ENCODE data around the gene GPC4.

- no peak for TF ChIP-seq POLR2A (IDR thresholded peaks at IDR 0.05; ENCODE audit: low read depth, low read length)
- TF ChIP-seq POLR2AphosphoS5 (IDR thresholded peaks at IDR 0.05; ENCODE audit: insufficient read depth, low read depth, low read length), result no peak
- TF ChIP-seq CTCF (IDR thresholded peaks at IDR 0.05; ENCODE audit: extremely low read depth in 1 of 2, insufficient read depth in 1 of 2, low read depth in 1 of 2, low read length in 2 of 2), result no peak
- TF ChIP-seq EZH2 (IDR thresholded peaks at IDR 0.05; ENCODE audit: borderline replicate concordance, low read depth, low read length, severe bottlenecking), result no peak
- TF ChIP-seq MAX (IDR thresholded peaks at IDR 0.05; ENCODE audit: insufficient read depth, insufficient read length), result no peak
- TF ChIP-seq MYC (IDR thresholded peaks at IDR 0.05; ENCODE audit: low read depth, low read length), result no peak
- no peak for TF ChIP-seq JUN (IDR thresholded peaks at IDR 0.05; ENCODE audit: borderline replicate concordance, insufficient read depth, insufficient read length, low read depth)
- TF ChIP-seq FOS (IDR thresholded peaks at IDR 0.05; ENCODE audit: borderline replicate concordance, insufficient read depth, low read length), result no peak
Measured at GRCh38 chrX:133346026-133346425, 69.3 kb downstream of the GPC4 start.

Data from endothelial cell of umbilical vein (primary cell).